PC-3 (cell line): ENCODE results near the gene SDHAF4. TPM values are rescaled to one million over a fixed set of nuclear protein-coding genes. Genes with fewer than 3 reads are reported as not detected.
"Not testable (repeated sequence)": the region's sequence is repeated elsewhere in the genome, so short reads cannot be mapped to it uniquely, and the experiment has no call there.

Experiments
- ATAC-seq: fragments of 200-7000 bp; cut with Tn5 transposase; 2 replicates; pipeline ENCODE4 v1.9.1; 2020; ENCODE audit warnings: mild to moderate bottlenecking, moderate library complexity
- BruUV-seq: library from RNA; stranded (reverse); fragments of 400-500 nt; replicated peaks from 2 replicates; lab custom pipeline; 2021; lab: Mats Ljungman, UMichigan
- CTCF ChIA-PET: fragments of 300-600 bp; sonication (Branson Sonifier 250); formaldehyde crosslinking; loops from one replicate; lab custom pipeline; 2022; ENCODE audit warnings: antibody characterized with exemption; lab: Charles Lee
- POLR2A ChIA-PET: fragments of 300-600 bp; sonication (Branson Sonifier 250); formaldehyde crosslinking; loops from one replicate; lab custom pipeline; 2022; ENCODE audit warnings: antibody characterized with exemption; ENCODE audit not compliant: unreplicated experiment; lab: Charles Lee
- DNase-seq: peaks from one replicate; pipeline ENCODE4 v3.0.0-alpha.2; 2015
- H2AFZ ChIP-seq: fragments of 300-600 bp; sonication (generic); 2 replicates; pipeline ENCODE4 v1.6.0; 2016; ENCODE audit warnings: antibody characterized with exemption, low read length
- H3F3A ChIP-seq: fragments of 300-600 bp; sonication (generic); one replicate; pipeline ENCODE4 v1.6.0; 2017; ENCODE audit warnings: antibody characterized with exemption, low read length, control low read depth, mild to moderate bottlenecking; ENCODE audit not compliant: unreplicated experiment
- H3K27ac ChIP-seq: fragments of 300-600 bp; sonication (generic); 2 replicates; pipeline ENCODE4 v1.5.1; 2016; ENCODE audit warnings: mild to moderate bottlenecking, low read length
- H3K27me3 ChIP-seq: fragments of 300-600 bp; sonication (generic); 2 replicates; pipeline ENCODE4 v1.6.1; 2016; ENCODE audit warnings: low read length, mixed read lengths
- H3K36me3 ChIP-seq: fragments of 300-600 bp; sonication (generic); 2 replicates; pipeline ENCODE4 v1.6.1; 2016; ENCODE audit warnings: low read depth, mixed run types, low read length, mixed read lengths
- H3K4me1 ChIP-seq: fragments of 300-600 bp; sonication (generic); 2 replicates; pipeline ENCODE4 v1.5.1; 2016; ENCODE audit warnings: low read length; ENCODE audit not compliant: insufficient read depth
- H3K4me2 ChIP-seq: fragments of 300-600 bp; sonication (generic); 2 replicates; pipeline ENCODE4 v1.6.0; 2016; ENCODE audit warnings: low read length
- H3K4me3 ChIP-seq: fragments of 300-600 bp; sonication (generic); 2 replicates; pipeline ENCODE4 v1.5.1; 2016; ENCODE audit warnings: mild to moderate bottlenecking, low read length, mixed read lengths
- H3K79me2 ChIP-seq: fragments of 300-600 bp; sonication (generic); 2 replicates; pipeline ENCODE4 v1.6.1; 2017; ENCODE audit warnings: low read length, mixed read lengths
- H3K9ac ChIP-seq: fragments of 300-600 bp; sonication (generic); 2 replicates; pipeline ENCODE4 v1.6.0; 2016; ENCODE audit warnings: mild to moderate bottlenecking, low read length
- H3K9me2 ChIP-seq: fragments of 300-600 bp; sonication (generic); replicated peaks from 2 replicates; pipeline ENCODE4 v1.6.1; 2016; ENCODE audit warnings: mixed run types, low read length, mixed read lengths
- H3K9me3 ChIP-seq: fragments of 300-600 bp; sonication (generic); 2 replicates; pipeline ENCODE4 v1.6.1; 2016; ENCODE audit warnings: low read length, mixed read lengths
- H4K20me1 ChIP-seq: fragments of 300-600 bp; sonication (generic); 2 replicates; pipeline ENCODE4 v1.6.1; 2016; ENCODE audit warnings: low read length, mixed read lengths
- CTCF ChIP-seq: fragments of 300-600 bp; sonication (generic); conservative IDR thresholded peaks from 2 replicates; pipeline ENCODE4 v1.5.1; 2017; ENCODE audit warnings: antibody characterized with exemption, low read depth, mild to moderate bottlenecking, low read length
- EZH2 ChIP-seq: fragments of 300-600 bp; sonication (generic); IDR thresholded peaks from one replicate; pipeline ENCODE4 v1.6.1; 2017; ENCODE audit warnings: antibody characterized with exemption, mild to moderate bottlenecking, low read length; ENCODE audit not compliant: unreplicated experiment
- EZH2phosphoT487 ChIP-seq: fragments of 300-600 bp; sonication (generic); IDR thresholded peaks from 2 replicates; pipeline ENCODE4 v1.6.1; 2018; ENCODE audit warnings: mild to moderate bottlenecking, antibody characterized with exemption, low read length, borderline replicate concordance
- intact Hi-C: fragments of 100-400 bp; cut with micrococcal nuclease; formaldehyde crosslinking; loops from 2 replicates; pipeline ENCODE4 v1.9.0; 2023
- total RNA-seq: library from RNA; depleted of rRNA; stranded (reverse); fragments of >200 nt; gene quantifications from 2 replicates; pipeline ENCODE4 v1.2.3, GENCODE V29; 2014

SDHAF4 gene
- total RNA-seq, 1 experiment from 2014 or later: 6.2 TPM

GRCh38 chr6:70604254-70604653 is 37.5 kb downstream of the SDHAF4 start:
- ATAC-seq (no peak), DNase-seq (no peak)
- Histone ChIP-seq H3K79me2 (no peaks in the 10 kb centered on the region), H3K4me3 (no peak overlapping the region), H3K9ac (no peak overlapping the region), H3K36me3 (no peaks in the 10 kb centered on the region), H3K9me3 (no peaks in the 10 kb centered on the region), H3K4me1 (no peaks in the 10 kb centered on the region), H3K27me3 (no peaks in the 10 kb centered on the region), H2AFZ (no peak overlapping the region), H3K9me2 (no peaks in the 10 kb centered on the region), H3F3A (no peaks in the 10 kb centered on the region), H3K4me2 (no peak overlapping the region), H3K27ac (no peak overlapping the region), H4K20me1 (no peaks in the 10 kb centered on the region)
- TF ChIP-seq EZH2 (no peak), EZH2phosphoT487 (no peak), CTCF (no peak)
- POLR2A ChIA-PET: no interaction called here
- CTCF ChIA-PET: no interaction called here
- no TSS peak for BruUV-seq
- intact Hi-C loops: no loop called here

GRCh38 chr6:70607371-70607770 is 40.6 kb downstream of the SDHAF4 start:
- H3K9me2 ChIP-seq, H3K4me1 ChIP-seq, intact Hi-C loops, H3K36me3 ChIP-seq, H3K79me2 ChIP-seq, CTCF ChIA-PET, H4K20me1 ChIP-seq, DNase-seq, H2AFZ ChIP-seq, ATAC-seq, H3K27me3 ChIP-seq, H3K27ac ChIP-seq, H3K4me3 ChIP-seq, H3F3A ChIP-seq, H3K9me3 ChIP-seq, POLR2A ChIA-PET, H3K4me2 ChIP-seq, BruUV-seq, H3K9ac ChIP-seq: not testable (repeated sequence)

GRCh38 chr6:70609181-70609580 is 42.5 kb downstream of the SDHAF4 start:
- DNase-seq, ATAC-seq, H3K4me1 ChIP-seq, H3K9me3 ChIP-seq, H3K36me3 ChIP-seq, H3K4me2 ChIP-seq, BruUV-seq, H3F3A ChIP-seq, H3K9me2 ChIP-seq, intact Hi-C loops, CTCF ChIA-PET, H3K9ac ChIP-seq, H4K20me1 ChIP-seq, H3K79me2 ChIP-seq, POLR2A ChIA-PET, H3K27me3 ChIP-seq, H3K4me3 ChIP-seq, H2AFZ ChIP-seq, H3K27ac ChIP-seq: not testable (repeated sequence)

- BruUV-seq: no TSS peak
- POLR2A ChIA-PET: no interaction called here
- no peak overlapping the region for H2AFZ ChIP-seq
- H3K4me3 ChIP-seq: no peak overlapping the region
- H3K36me3 ChIP-seq: no peaks in the 10 kb centered on the region
- no peaks in the 10 kb centered on the region for H3K79me2 ChIP-seq
- H3K27me3 ChIP-seq: peaks cover 6% of the 10 kb centered on the region
- no peaks in the 10 kb centered on the region for H3K9me3 ChIP-seq
- H3F3A ChIP-seq: no peaks in the 10 kb centered on the region
- no peaks in the 10 kb centered on the region for H3K9me2 ChIP-seq
- no peaks in the 10 kb centered on the region for H4K20me1 ChIP-seq
- H3K9ac ChIP-seq: no peak overlapping the region
- no peaks in the 10 kb centered on the region for H3K4me1 ChIP-seq
- ATAC-seq (no peak), DNase-seq (no peak)
- intact Hi-C loops: no loop called here
- no peak overlapping the region for H3K27ac ChIP-seq
- CTCF ChIA-PET: no interaction called here
- TF ChIP-seq CTCF (no peak), EZH2phosphoT487 (no peak), EZH2 (no peak)
- no peak overlapping the region for H3K4me2 ChIP-seq
Measured at GRCh38 chr6:70616728-70617260, 50.1 kb downstream of the SDHAF4 start.
